Dedifferentiated amniotic fluid mesenchymal stem cell (primary cell): Measurements from ENCODE around the gene MCAM.

Experiments used
- DNase-seq: peaks from one replicate; pipeline ENCODE4 v3.0.0-alpha.2; 2016; ENCODE audit errors: extremely low spot score

The MCAM gene

DNA sequence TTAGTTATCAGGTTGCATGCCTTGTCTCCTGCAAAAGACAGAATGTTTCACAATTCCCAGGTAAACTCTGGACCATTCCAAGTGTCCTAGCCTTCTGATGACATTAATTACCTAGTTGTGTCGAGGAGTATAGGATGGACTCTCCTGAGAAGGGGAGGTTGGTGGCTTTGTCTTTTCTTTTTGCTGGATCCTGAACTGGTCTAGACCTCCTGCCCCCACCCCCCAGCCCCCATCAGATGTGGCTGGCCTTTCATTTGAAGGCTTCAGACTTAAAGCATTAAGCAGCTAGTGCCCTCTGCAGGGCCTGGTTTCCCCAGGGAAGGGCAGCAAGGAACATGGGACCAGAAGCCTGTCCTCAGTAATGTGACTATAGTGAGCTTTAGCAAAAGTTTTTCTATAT, 9.7 kb downstream of the MCAM start:
- no peak for DNase-seq

GRCh38 chr11:119306373-119306890, 10.5 kb downstream of the MCAM start:
- peak; percentile 22 for DNase-seq

- no peak for DNase-seq
Observed at GRCh38 chr11:119305556-119306372, 11.2 kb downstream of the MCAM start.

GRCh38 chr11:119303227-119303718, 13.7 kb downstream of the MCAM start:
- DNase-seq, result no peak

GRCh38 chr11:119300198-119300964, 16.5 kb downstream of the MCAM start:
- DNase-seq, result no peak

GRCh38 chr11:119299416-119299815, 17.5 kb downstream of the MCAM start:
- DNase-seq, result no peak

GRCh38 chr11:119298726-119299125, 18.2 kb downstream of the MCAM start:
- no peak for DNase-seq

DNA sequence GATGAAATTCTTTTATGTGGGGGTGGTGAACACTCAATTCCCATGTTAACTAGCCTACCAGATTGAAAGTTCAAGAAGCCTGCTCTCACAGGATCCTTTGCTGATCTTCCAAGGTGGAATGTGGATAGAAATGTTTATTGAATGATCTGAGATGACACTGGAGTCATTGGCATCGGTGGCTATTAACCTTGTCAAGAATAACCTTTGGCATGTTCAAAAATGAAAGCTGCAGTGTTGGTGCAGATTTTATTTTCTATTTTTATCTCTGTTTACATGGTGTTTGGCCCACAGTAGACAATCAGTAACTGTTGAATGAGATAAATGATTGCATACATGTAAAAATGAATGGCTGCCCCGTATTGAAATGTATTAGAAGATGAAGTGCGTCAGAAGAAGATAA, 19.0 kb downstream of the MCAM start:
- DNase-seq, result no peak

DNA sequence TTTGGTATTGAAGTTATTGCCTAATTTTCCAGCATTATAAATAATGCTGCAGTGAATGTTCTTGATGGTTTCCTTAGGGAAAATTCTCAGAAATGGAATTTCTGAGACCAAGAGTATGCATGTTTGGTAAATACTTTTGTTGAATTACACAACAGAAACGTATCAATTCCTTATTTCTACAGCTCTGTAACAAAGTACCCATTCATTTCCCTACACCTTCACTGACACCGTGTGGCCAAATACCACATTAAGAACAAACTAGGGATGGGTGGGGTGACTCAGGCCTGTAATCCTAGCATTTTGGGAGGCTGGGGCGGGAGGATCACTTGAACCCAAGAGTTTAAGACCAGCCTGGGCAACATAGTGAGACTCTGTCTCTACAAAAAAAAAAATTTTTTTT, 21.8 kb downstream of the MCAM start:
- DNase-seq, result no peak

GRCh38 chr11:119293461-119293860, 23.5 kb downstream of the MCAM start:
- no peak for DNase-seq

GRCh38 chr11:119290894-119291497, 25.9 kb downstream of the MCAM start:
- DNase-seq, result no peak

DNA sequence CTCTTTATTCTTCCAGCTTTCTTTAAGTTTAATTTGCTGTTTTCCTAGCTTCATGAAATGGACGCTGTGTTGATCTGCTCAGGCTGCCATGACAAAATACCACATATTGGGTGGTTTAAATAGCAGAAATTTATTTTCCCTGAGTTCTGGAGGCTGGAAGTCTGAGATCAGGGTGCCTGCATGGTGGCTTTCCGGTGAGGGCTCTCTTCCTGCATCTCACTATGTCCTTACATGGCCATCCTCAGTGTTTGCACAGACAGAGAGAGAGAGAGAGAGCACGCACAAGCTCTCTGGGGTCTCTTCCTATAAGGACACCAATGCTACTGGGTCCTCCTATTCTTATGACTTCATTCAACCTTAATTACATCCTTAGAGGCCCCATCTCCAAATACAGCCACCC, 28.7 kb downstream of the MCAM start:
- DNase-seq, result no peak

- DNase-seq, result no peak
Observed at GRCh38 chr11:119285431-119285830, 31.5 kb downstream of the MCAM start.

- no peak for DNase-seq
Observed at GRCh38 chr11:119284344-119285157, 32.4 kb downstream of the MCAM start.

GRCh38 chr11:119282495-119282894, 34.4 kb downstream of the MCAM start:
- DNase-seq, result no peak

DNA sequence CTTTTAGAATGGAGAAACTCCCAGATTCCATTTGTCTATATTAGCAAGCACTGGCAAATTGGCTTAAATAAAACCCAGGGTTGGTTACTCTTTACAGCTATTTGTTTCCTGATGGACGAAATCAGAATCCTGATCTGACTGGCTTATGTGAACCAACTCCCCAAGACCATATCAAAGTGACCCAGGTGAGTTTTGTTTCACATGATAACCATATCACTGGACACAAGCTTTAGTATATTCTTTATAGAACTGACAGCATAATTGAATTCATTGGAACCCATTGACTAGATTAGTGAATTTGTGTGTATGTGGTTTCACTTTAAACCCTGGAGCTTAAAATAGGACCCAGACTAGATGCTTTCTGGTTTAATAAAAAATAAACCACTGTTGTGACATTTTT, 39.3 kb downstream of the MCAM start:
- DNase-seq, result no peak

GRCh38 chr11:119273721-119274120, 43.2 kb downstream of the MCAM start:
- no peak for DNase-seq

DNA sequence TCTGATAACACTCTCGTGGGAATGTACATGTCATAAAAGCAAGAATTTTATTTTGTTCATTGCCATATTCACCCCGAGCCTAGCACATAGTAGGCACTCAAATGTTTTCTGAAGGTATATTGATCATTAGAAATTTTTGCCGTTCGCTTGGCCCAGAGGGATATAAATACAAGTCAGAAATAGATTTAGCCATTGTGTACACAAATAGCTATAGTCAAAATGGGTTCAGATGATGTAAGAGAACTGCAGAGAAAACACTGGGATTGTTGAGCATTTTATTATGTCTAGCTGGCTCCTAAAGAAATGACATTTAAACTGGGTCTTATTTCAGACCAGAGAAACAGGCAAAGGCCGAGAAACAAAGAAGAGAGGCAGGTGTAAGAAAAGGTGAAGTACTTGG, 49.3 kb downstream of the MCAM start:
- no peak for DNase-seq

- no peak for DNase-seq
Observed at GRCh38 chr11:119266517-119267255, 50.2 kb downstream of the MCAM start.

- DNase-seq, result no peak
Observed at GRCh38 chr11:119266063-119266462, 50.9 kb downstream of the MCAM start.
